Esophagus (tissue), 2 donors: ENCODE measurements around the gene APBA2. TPM values are rescaled to one million over a fixed set of nuclear protein-coding genes. Genes with fewer than 3 reads are reported as not detected.

Experiments used
- H3K27ac ChIP-seq, 2 donors: one replicate each; pipeline ENCODE4 v1.5.1; 2013; ENCODE audit warnings: low read depth in 2 of 2, mild to moderate bottlenecking in 2 of 2, inconsistent platforms in 1 of 2, low read length in 1 of 2, moderate library complexity in 1 of 2
- H3K27me3 ChIP-seq, 2 donors: one replicate each; pipeline ENCODE4 v1.6.1; 2013; ENCODE audit warnings: low read length in 2 of 2, control low read depth in 1 of 2, mild to moderate bottlenecking in 1 of 2; ENCODE audit not compliant: insufficient read depth in 2 of 2, control insufficient read depth in 1 of 2
- H3K36me3 ChIP-seq, 2 donors: one replicate each; pipeline ENCODE4 v1.6.1; 2013; ENCODE audit warnings: low read length in 1 of 2; ENCODE audit not compliant: control insufficient read depth in 2 of 2, insufficient read depth in 2 of 2
- H3K4me1 ChIP-seq, 2 donors: one replicate each; pipeline ENCODE4 v1.6.1; 2013; ENCODE audit warnings: low read length in 1 of 2; ENCODE audit not compliant: control insufficient read depth in 2 of 2, insufficient read depth in 2 of 2
- H3K4me3 ChIP-seq, 2 donors: one replicate each; pipeline ENCODE4 v1.5.1; 2013; ENCODE audit warnings: low read length in 2 of 2, mild to moderate bottlenecking in 2 of 2, low read depth in 1 of 2, moderate library complexity in 1 of 2
- H3K9me3 ChIP-seq, 2 donors: one replicate each; pipeline ENCODE4 v1.6.1; 2013; ENCODE audit warnings: mild to moderate bottlenecking in 2 of 2, low read depth in 1 of 2, low read length in 1 of 2, moderate library complexity in 1 of 2; ENCODE audit not compliant: control insufficient read depth in 2 of 2, insufficient read depth in 1 of 2
- WGBS, 2 donors: extraction: QIAGEN DNeasy Blood & Tissue Kit; methylation state at CpG; one replicate each; pipeline ENCODE4 v1.1.7; 2013; 5-methylcytosine and 5-hydroxymethylcytosine counted together
- polyA plus RNA-seq, 2 donors: library from polyadenylated mRNA; stranded (reverse); fragments of 200-250 nt; gene quantifications; one replicate each; pipeline ENCODE4 v1.2.3, GENCODE V29; 2013
- donor health status: healthy with polysubstance abuse.
- donor health status: Bipolar disorder and iron deficiency.

Gene APBA2
- polyA plus RNA-seq, 2 donors: 0.77 to 1.7 TPM

DNA sequence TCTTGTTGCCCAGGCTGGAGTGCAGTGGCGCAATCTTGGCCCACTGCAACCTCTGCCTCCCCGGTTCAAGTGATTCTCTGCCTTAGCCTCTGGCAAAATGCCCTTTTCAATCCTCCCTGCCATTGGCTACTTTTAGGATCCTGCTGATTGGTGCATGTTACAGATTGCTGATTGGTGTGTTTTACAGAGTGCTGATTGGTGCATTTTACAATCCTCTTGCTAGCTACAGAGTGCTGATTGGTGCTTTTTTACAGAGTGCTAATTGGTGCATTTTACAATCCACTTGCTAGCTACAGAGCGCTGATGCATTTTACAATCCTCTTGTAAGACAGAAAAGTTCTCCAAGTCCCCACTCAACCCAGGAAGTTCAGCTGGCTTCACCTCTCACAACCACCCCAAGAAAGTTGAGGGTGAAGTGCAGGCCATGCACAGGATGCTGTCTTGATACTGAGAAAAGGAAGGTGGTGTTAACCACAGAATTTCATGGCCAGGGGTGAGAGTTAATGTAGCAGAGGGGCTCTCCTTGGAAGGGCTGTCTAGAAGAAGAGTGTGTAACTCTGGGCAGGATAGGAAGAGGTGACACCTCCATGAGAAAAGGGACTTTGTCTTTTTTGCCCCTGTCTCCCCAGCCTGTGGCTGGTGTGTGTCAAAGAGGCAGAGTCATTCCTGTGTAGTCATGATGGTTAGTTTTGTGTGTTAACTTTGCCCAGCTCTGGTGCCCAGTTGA, 145.9 kb downstream of the APBA2 start:
- Histone ChIP-seq H3K9me3 (no peaks in the 10 kb centered on the region), H3K4me1 (no peaks in the 10 kb centered on the region), H3K36me3 (no peaks in the 10 kb centered on the region), H3K27ac (no peak overlapping the region), H3K27me3 (no peaks in the 10 kb centered on the region), H3K4me3 (no peak overlapping the region)
- 88 to 93% methylated on average over 3 of the region's 3 CpGs for WGBS, 2 donors

DNA sequence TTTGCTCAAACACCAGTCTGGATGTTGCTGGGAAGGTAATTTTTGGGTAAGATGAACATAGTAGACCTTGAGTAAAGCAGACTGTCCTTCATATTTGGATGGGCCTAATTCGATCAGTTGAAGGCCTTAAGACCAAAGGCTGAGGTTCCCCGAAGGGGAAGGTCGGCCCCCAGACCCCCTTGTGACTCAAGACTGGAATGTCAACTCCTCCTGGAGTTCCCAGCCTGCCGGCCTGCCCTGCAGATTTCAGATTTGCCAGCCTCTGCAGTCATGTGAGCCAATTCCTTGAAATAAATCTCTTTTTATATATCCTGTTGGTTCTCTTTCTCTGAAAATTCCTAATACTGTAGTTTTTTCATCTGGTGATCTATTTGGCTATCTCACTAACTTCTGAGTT, 146.5 kb downstream of the APBA2 start:
- H3K27me3 ChIP-seq: no peaks in the 10 kb centered on the region
- H3K4me3 ChIP-seq: no peak overlapping the region
- no peaks in the 10 kb centered on the region for H3K36me3 ChIP-seq
- no peaks in the 10 kb centered on the region for H3K9me3 ChIP-seq
- H3K27ac ChIP-seq: no peak overlapping the region
- WGBS, 2 donors: 71 to 78% methylated on average over 4 of the region's 4 CpGs
- no peaks in the 10 kb centered on the region for H3K4me1 ChIP-seq

DNA sequence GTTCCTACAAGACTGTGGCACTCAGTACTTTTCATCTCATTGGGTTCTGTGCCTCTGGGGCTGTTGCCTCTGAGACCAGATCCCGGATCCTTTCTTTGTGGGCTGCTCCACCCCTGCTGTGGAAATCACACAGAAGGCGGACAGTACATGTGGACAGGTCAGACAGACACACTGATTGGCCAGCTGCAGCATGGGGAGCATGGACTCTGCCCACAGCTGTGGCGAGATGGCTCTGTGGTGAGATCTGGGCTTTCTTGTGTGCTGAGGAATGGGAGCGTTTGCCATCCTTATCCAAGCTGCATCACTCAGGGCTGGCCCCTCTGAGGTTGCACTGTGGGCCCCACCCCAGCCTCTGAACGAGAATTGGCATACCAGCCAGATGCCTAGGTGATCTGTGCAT, 147.0 kb downstream of the APBA2 start:
- Histone ChIP-seq H3K4me3 (no peak overlapping the region), H3K9me3 (no peaks in the 10 kb centered on the region), H3K27ac (no peak overlapping the region), H3K27me3 (no peaks in the 10 kb centered on the region), H3K4me1 (no peaks in the 10 kb centered on the region), H3K36me3 (no peaks in the 10 kb centered on the region)
- 85 to 89% methylated on average over 5 of the region's 5 CpGs for WGBS, 2 donors

DNA sequence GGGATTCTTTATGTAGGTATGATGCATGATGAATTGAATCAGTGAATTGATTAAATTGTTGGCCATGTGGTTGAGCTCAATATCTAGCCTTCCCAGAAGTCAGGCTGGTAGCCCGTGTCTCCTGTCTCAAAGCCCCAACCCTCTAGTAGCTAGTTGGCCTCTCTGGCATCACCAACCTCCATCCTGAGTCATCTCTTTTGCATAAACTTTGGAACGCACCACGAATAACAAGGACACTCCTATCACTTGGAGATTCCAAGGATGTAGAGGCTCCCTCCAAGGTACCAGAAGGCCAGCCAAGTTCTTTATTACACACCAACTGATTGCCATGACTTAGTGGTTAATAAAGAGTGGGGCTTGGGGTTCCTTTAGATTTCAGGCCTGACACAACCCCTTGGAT, 148.4 kb downstream of the APBA2 start:
- no peak overlapping the region for H3K27ac ChIP-seq
- no peaks in the 10 kb centered on the region for H3K4me1 ChIP-seq
- no peak overlapping the region for H3K4me3 ChIP-seq
- H3K36me3 ChIP-seq: no peaks in the 10 kb centered on the region
- H3K9me3 ChIP-seq: no peaks in the 10 kb centered on the region
- WGBS, 2 donors: 48 to 62% methylated on average over 3 of the region's 3 CpGs
- H3K27me3 ChIP-seq: no peaks in the 10 kb centered on the region

DNA sequence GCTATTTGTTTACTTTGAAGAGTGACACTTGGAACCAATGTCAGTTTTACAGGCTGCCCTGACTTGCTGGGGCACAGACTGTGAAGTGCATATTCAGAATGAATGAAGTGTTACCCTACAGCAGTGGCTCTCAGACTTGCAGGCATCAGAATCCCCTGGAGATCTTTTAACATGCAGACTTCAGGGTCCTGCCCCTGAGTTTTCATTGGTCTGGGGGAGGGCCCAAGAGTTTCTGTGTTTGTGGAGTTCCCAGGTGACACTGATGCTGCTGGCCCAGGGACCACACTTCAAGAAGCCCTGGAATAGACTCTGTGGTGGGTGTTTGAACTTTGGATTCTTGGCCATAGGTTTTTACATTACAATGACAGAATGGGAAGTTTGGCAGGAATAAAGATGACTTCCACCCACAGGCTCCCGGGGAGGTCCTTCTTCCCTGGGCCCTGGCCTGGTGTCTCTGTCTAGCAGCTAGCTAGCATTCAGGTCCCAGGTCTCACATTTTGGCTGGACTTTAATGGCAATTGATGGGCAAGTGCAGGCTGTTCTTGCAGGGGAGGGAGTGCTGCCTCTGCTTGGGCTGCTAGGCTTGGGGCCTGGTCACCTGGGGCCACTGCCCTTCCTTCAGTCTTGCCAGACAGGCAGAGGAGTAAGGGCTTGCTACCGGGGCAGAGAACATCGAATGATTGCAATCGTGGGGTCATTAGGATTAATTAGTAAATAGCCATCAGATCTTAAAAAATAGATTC, 149.0 kb downstream of the APBA2 start:
- H3K36me3 ChIP-seq: no peaks in the 10 kb centered on the region
- 78 to 86% methylated on average over 4 of the region's 4 CpGs for WGBS, 2 donors
- no peak overlapping the region for H3K4me3 ChIP-seq
- H3K4me1 ChIP-seq: no peaks in the 10 kb centered on the region
- no peaks in the 10 kb centered on the region for H3K27me3 ChIP-seq
- H3K27ac ChIP-seq: no peak overlapping the region
- H3K9me3 ChIP-seq: no peaks in the 10 kb centered on the region

DNA sequence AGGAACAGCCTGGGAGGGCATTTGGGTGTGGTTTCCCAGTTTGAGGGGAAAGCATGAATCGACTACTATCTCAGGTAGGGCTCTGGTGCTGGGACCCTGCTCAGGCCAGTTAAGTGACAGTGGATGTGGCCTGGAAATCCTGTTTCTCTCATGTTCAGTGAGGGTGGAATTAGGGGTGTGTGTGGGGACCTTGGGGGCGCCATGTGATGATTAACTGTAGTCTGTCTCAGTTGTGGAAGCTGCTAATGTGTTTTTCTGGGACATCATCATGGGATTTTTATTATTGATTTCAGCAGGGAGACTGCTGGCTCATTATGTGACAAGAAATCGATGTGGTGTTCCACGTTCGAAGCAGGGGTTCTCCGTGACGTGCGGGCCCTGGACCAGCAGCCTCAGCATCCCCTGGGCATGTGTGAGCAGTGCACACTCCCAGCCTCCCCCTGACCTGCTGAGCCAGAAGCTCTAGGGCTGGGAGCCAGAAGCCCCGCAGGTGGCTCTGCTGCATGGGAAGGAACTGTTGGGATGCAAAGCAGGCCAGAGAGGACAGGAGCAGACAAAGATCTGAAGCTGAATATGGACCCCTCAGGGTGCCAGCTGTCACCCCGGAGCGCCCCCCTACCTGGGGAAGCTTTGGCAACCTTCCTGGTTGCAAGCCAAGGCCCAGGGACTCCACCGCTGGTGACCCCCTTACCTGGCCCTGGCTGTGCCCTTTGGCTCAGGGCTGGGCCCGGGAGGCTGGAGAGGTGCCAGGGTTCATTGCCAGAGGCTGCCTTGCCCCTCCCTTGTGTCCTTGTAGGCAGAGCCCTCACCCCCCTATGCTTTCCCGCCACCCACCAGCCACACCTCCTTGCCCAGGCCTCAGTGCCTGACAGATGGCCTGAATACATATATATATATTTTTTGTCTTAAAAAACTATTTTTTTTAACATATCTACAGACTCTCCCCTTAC, 149.8 kb downstream of the APBA2 start:
- no peaks in the 10 kb centered on the region for H3K4me1 ChIP-seq
- H3K36me3 ChIP-seq: no peaks in the 10 kb centered on the region
- H3K9me3 ChIP-seq: no peaks in the 10 kb centered on the region
- no peaks in the 10 kb centered on the region for H3K27me3 ChIP-seq
- WGBS, 2 donors: 60 to 75% methylated on average over 14 of the region's 14 CpGs
- no peak overlapping the region for H3K27ac ChIP-seq
- no peak overlapping the region for H3K4me3 ChIP-seq

DNA sequence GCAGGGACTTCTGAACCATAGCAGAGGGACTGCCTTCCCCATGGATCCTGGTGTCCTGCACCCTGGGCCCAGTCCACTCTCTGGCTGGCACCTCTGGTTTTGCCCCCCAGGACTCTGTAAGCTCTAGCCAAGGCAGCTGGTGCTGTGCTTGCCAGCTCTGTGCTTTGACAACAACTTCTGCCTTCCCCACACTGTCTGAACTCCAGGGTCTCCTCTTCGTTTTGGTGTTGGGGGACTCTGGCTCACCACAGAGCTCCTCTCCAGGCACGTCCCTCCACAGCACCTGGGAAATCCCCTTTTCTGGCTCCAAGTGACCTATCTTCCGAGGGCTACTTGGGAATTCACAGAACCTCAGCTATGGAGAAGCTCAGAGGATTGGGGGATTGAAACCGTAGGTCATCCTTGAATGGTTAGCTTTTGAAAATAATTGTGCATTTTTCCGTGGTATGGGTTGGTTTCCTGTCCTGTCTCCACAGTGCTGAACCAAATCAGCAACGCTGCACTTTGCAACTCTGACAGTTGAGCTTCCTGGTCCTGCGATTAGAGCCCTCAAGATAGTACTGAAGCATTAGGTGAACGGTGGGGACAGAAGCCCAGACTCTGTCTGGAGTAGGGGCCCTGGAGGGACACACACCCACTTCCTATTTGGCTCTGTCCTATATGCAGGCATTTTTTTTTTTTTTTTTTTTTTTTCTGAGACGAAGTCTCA, 152.4 kb downstream of the APBA2 start:
- no peaks in the 10 kb centered on the region for H3K9me3 ChIP-seq
- no peaks in the 10 kb centered on the region for H3K36me3 ChIP-seq
- H3K4me1 ChIP-seq: no peaks in the 10 kb centered on the region
- WGBS, 2 donors: 69% methylated on average over 8 to 9 of the region's 9 CpGs
- no peak overlapping the region for H3K27ac ChIP-seq
- no peak overlapping the region for H3K4me3 ChIP-seq
- H3K27me3 ChIP-seq: no peaks in the 10 kb centered on the region

DNA sequence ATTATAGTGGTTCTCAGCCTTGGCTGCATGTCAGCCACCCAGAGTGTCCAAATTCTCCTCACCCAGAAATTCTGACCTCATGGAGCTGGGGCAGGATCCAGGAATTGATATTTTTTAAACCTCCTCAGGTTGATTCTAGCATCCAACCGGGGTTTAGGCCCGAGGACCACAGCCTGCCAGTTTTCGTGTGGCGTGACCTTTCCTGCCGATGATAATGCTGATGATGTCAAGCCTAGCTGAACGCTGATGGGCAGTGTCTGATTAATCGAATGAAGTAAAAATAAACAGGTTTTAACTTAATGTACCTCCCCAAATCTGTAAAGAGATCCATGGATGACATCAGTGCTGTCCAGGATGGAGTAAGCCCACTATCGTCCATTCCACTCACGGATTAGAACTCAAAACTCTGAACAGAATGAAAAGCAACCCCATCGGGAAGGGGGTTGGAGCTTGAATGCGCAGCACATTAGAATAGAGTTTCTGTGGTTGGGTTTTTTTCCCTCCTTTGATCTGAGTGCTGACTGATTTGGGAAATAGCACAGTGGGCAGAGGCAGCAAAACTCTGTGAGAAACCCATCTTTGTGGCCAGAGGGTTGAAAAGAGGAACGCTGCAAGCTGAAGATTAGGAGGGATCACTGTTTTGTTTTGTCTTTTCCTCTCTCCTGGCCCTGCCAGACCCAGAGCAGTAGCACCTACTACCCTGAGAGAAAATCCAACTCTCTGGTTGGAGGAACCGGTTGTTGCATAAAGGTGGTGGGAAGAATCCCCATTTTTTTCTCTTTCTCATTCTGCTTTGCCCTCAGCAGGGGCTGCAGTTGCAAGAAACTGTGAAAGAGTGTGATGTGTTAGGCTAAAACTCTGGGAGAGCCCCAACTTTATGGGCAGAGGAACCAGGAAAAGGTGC, 153.9 kb downstream of the APBA2 start:
- H3K4me1 ChIP-seq: no peaks in the 10 kb centered on the region
- H3K27ac ChIP-seq: no peak overlapping the region
- no peaks in the 10 kb centered on the region for H3K27me3 ChIP-seq
- WGBS, 2 donors: 67 to 71% methylated on average over 13 of the region's 13 CpGs
- no peak overlapping the region for H3K4me3 ChIP-seq
- no peaks in the 10 kb centered on the region for H3K36me3 ChIP-seq
- H3K9me3 ChIP-seq: no peaks in the 10 kb centered on the region
